Prostate gland (tissue), 2 donors: ENCODE data around the gene HNRNPC. TPM values are rescaled to one million over a fixed set of nuclear protein-coding genes. Genes with fewer than 3 reads are reported as not detected.
"Not testable (repeated sequence)": the region's sequence is repeated elsewhere in the genome, so short reads cannot be mapped to it uniquely, and the experiment has no call there.

Experiments used
- DNase-seq: peaks from one replicate; pipeline ENCODE4 v3.0.0-alpha.2; 2019; ENCODE audit warnings: low spot score
- H3K27ac ChIP-seq, 2 donors: fragments of 200-600 bp; sonication (generic); 2 replicates each; pipeline ENCODE4 v1.5.1; 2017 to 2019
- H3K27me3 ChIP-seq: fragments of 200-600 bp; sonication (generic); replicated peaks from 2 replicates; pipeline ENCODE4 v1.5.1; 2019; ENCODE audit not compliant: insufficient read depth
- H3K36me3 ChIP-seq, 2 donors: fragments of 200-600 bp; sonication (generic); 1 replicate in 1 of 2; 2 replicates in 1 of 2; pipeline versions ENCODE4 v1.5.1 to v1.8.1; 2017 to 2019
- H3K4me1 ChIP-seq: fragments of 200-600 bp; sonication (generic); replicated peaks from 2 replicates; pipeline ENCODE4 v1.5.1; 2019
- H3K4me3 ChIP-seq, 2 donors: fragments of 200-600 bp; sonication (generic); 2 replicates each; pipeline ENCODE4 v1.5.1; 2017 to 2019
- H3K9me3 ChIP-seq: fragments of 200-600 bp; sonication (generic); 2 replicates; pipeline ENCODE4 v1.5.1; 2017
- CTCF ChIP-seq, 4 experiments: fragments of 200-600 bp in 2 of 4; fragments of 450-650 bp in 2 of 4; sonication (generic) in 2 of 4; IDR thresholded peaks; 1 replicate in 3 of 4; 2 replicates in 1 of 4; pipeline ENCODE4 v1.5.1; 2016 to 2019; ENCODE audit warnings: antibody characterized with exemption in 4 of 4, mild to moderate bottlenecking in 2 of 4, moderate library complexity in 2 of 4
- POLR2A ChIP-seq: fragments of 450-650 bp; IDR thresholded peaks from one replicate; pipeline ENCODE4 v1.6.1; 2016; ENCODE audit warnings: antibody characterized with exemption, mild to moderate bottlenecking
- POLR2AphosphoS5 ChIP-seq: sonication (generic); formaldehyde crosslinking; IDR thresholded peaks from one replicate; pipeline ENCODE4 v1.6.1; 2017; ENCODE audit warnings: antibody characterized with exemption
- WGBS: methylation state at CpG from one replicate; pipeline ENCODE4 v1.1.5; 2018; 5-methylcytosine and 5-hydroxymethylcytosine counted together
- intact Hi-C: fragments of 100-400 bp; cut with DNase I; formaldehyde crosslinking; loops from one replicate; pipeline ENCODE4 v1.14.2; 2022
- total RNA-seq, 2 donors: library from RNA; depleted of rRNA; stranded (reverse); fragments of >200 nt; gene quantifications; one replicate each; pipeline ENCODE4 v1.1.0, GENCODE V29; 2016

HNRNPC gene
- total RNA-seq, 2 donors from 2014 or later: 411 to 423 TPM

- intact Hi-C loops: no loop called here
- no peaks in the 10 kb centered on the region for H3K36me3 ChIP-seq
- TF ChIP-seq POLR2A (no peak), CTCF (IDR thresholded peaks at IDR 0.05) (no peak), POLR2AphosphoS5 (no peak)
- no peak overlapping the region for H3K4me3 ChIP-seq
- H3K4me1 ChIP-seq: no peaks in the 10 kb centered on the region
- no peak for DNase-seq
- H3K27me3 ChIP-seq: no peaks in the 10 kb centered on the region
- WGBS: 85% methylated on average over 8 of the region's 8 CpGs
- no peaks in the 10 kb centered on the region for H3K9me3 ChIP-seq
- H3K27ac ChIP-seq: no peak overlapping the region
Measured at GRCh38 chr14:21168055-21168454, 101.2 kb downstream of the HNRNPC start.

GRCh38 chr14:21165670-21166069, 103.6 kb downstream of the HNRNPC start:
- WGBS: 58% methylated on average over 1 of the region's 1 CpG
- H3K27me3 ChIP-seq, intact Hi-C loops, H3K36me3 ChIP-seq, H3K9me3 ChIP-seq, H3K4me3 ChIP-seq, DNase-seq, H3K27ac ChIP-seq, H3K4me1 ChIP-seq: not testable (repeated sequence)

GRCh38 chr14:21165002-21165605, 104.1 kb downstream of the HNRNPC start:
- H3K9me3 ChIP-seq, intact Hi-C loops, H3K4me1 ChIP-seq, DNase-seq, H3K27ac ChIP-seq, H3K36me3 ChIP-seq, H3K27me3 ChIP-seq, H3K4me3 ChIP-seq: not testable (repeated sequence)
- 55% methylated on average over 7 of the region's 7 CpGs for WGBS

- no peaks in the 10 kb centered on the region for H3K27me3 ChIP-seq
- no peak overlapping the region for H3K4me3 ChIP-seq
- TF ChIP-seq POLR2AphosphoS5 (no peak), POLR2A (no peak), CTCF (IDR thresholded peaks at IDR 0.05) (no peak)
- WGBS: 45% methylated on average over 4 of the region's 4 CpGs
- H3K36me3 ChIP-seq: no peaks in the 10 kb centered on the region
- no peaks in the 10 kb centered on the region for H3K4me1 ChIP-seq
- no peaks in the 10 kb centered on the region for H3K9me3 ChIP-seq
- intact Hi-C loops: no loop called here
- no peak for DNase-seq
- no peak overlapping the region for H3K27ac ChIP-seq
Measured at GRCh38 chr14:21163871-21164291, 105.4 kb downstream of the HNRNPC start.

GRCh38 chr14:21162081-21162480, 107.2 kb downstream of the HNRNPC start:
- intact Hi-C loops: no loop called here
- H3K9me3 ChIP-seq: no peaks in the 10 kb centered on the region
- H3K36me3 ChIP-seq: no peaks in the 10 kb centered on the region
- H3K4me3 ChIP-seq: no peak overlapping the region
- DNase-seq: no peak
- H3K4me1 ChIP-seq: no peaks in the 10 kb centered on the region
- no peak for TF ChIP-seq POLR2A
- TF ChIP-seq CTCF (IDR thresholded peaks at IDR 0.05): no peak
- no peak for TF ChIP-seq POLR2AphosphoS5
- H3K27me3 ChIP-seq: no peaks in the 10 kb centered on the region
- no peak overlapping the region for H3K27ac ChIP-seq
- WGBS: 73% methylated on average over 5 of the region's 5 CpGs

GRCh38 chr14:21160061-21160610, 109.1 kb downstream of the HNRNPC start:
- DNase-seq: no peak
- intact Hi-C loops: no loop called here

More at GRCh38 chr14:21160061-21160610, 109.1 kb downstream of the HNRNPC start:
- 83% methylated on average over 4 of the region's 4 CpGs for WGBS
- Histone ChIP-seq H3K9me3 (no peaks in the 10 kb centered on the region), H3K36me3 (no peaks in the 10 kb centered on the region), H3K27me3 (no peaks in the 10 kb centered on the region), H3K4me3 (no peak overlapping the region), H3K27ac (no peak overlapping the region), H3K4me1 (no peaks in the 10 kb centered on the region)
- TF ChIP-seq POLR2A: no peak
- TF ChIP-seq POLR2AphosphoS5: no peak
- no peak for TF ChIP-seq CTCF (IDR thresholded peaks at IDR 0.05)
